Tongue (tissue), 2 donors: ENCODE data around the gene LAS1L. TPM values are rescaled to one million over a fixed set of nuclear protein-coding genes. Genes with fewer than 3 reads are reported as not detected.
"Not testable (repeated sequence)": the region's sequence is repeated elsewhere in the genome, so short reads cannot be mapped to it uniquely, and the experiment has no call there.

ENCODE experiments used
- DNase-seq: peaks from one replicate; pipeline ENCODE4 v3.0.0-alpha.2; 2015
- total RNA-seq: library from RNA; depleted of rRNA; stranded (reverse); fragments of >200 nt; gene quantifications from one replicate; pipeline ENCODE4 v1.2.3, GENCODE V29; 2014

LAS1L gene
- 17.0 TPM for total RNA-seq

- peak; percentile 96 for DNase-seq
These were observed at the start of gene LAS1L for GRCh38 chrX:65534450-65535292. Gene LAS1L, minus strand, starts transcription at chrX:65534787. Its CDS starts 72 bp downstream, at chrX:65534715.

DNA sequence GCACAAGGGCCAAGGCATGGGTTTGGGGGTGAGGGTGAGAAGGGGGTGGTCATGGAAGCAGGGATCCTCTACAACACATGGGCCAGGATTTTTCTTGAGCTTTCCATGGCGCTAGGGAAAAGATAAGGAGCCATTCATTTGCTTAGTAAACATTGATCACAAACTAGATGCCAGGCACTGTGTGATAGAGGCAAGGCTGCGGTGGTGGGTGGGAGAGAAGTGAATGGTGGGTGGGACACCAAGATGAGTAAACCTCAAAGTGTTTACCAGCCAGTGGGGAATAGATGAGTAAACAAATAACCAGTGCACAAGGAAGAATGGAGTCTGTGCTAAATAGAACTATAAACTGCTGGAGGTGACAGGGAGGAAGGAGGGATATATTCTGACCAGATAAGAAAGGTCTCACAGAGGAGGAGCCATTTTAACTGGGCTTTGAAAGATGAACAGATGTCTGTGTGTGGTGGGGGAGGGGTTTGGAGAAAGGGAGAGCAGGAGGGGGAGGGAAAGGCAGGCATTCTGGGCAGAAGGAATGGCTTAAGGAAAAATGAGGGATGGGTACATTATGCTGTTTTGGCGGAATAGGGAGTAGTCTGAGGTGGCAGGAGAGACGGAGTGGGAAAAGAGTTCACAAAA lies 48.0 kb upstream of the LAS1L start:
- no peak for DNase-seq

GRCh38 chrX:65581661-65582339 lies 47.2 kb upstream of the LAS1L start:
- DNase-seq, result peak; percentile 81

DNA sequence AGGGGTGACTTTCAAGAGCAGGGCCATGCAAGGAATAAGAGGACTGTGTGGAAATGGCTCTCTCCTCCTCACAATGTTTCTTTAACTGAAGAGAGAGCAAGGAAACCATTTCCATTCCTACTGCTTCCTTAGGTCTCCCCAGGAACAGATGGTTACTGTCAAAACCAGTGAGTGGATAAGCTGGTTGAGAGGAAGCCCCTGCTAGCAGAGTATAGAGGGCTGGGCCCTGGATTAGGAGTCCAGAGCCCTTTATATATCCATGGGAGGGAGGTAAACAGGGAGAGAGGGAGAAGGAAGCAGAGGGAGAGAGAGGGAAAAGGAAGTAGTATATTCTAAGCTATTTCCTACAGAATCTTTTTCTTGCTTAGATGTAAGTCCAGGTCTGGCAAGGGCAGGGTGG lies 43.8 kb upstream of the LAS1L start:
- no peak for DNase-seq

DNA sequence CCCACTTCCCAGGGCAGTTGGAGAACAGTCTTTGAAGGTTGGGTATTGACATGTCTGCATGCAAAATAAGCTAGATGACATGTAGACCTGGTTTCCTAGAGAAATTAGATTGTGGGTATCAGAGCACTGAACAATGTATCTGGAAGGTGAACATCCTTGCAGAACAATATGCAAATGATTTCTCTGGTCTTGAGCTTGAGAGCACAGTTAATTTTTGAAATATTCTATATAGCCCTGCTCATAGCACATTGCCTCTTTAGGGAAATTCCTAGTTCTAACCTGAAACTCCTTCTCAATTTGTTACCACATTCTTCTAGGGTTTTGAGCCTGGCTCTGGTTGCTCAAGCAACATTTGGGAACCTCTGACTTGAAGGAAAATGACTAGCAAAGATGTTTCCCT lies 41.6 kb upstream of the LAS1L start:
- no peak for DNase-seq

DNA sequence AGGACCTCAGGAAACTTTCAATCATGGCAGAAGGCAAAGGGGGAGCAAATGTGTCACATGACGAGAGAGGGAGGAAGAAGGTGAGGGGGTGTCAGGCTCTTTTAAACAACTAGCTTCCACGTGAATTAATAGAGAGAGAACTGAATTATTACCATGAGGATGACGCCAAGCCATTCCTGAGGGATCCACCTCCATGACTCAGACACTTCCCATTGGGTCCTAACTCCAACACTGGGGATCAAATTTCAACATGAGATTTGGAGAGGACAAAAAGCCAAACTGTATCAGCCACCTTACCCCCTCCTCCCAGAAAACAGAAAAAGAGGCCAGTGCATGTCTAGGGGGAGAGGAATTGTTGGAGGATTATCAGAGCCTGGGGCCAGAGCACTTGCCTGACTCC lies 40.4 kb upstream of the LAS1L start:
- no peak for DNase-seq

DNA sequence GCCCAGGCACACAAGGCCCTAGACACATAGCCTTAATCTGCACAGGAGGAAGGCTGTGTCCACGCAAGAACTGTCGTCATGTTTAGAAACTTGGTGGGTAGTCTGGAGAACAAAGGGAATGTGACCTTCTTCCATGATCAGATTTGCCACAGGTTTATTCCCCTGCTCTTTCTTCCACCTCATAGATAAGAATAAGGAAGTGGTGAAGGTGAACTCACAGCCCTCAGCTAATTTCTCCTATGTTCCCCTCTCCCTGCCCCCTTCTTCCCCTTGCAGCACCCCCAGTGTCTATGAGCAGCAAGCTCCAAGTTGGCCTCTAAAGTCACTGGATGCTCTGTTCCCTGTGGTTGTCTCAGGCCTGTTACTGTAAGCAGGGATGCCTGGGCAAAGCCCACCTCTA lies 39.8 kb upstream of the LAS1L start:
- no peak for DNase-seq

DNA sequence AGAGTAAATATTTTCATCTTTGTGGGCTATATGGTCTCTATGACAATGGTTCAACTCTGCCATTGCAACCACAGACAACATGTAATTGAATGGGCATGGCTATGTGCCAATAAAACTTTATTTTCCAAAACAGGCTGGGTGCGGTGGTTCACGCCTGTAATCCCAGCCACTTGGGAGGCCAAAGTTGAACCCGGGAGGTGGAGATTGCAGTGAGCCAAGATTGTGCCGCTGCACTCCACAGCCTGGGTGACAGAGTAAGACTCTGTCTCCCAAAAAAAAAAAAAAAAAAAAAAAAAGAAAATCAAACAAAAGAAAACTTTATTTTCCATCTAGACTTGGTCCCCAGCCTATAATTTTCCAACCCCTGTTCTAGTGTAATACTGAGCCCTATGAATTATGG lies 38.4 kb upstream of the LAS1L start:
- no peak for DNase-seq

- DNase-seq, result not testable (repeated sequence)
These were observed 28.3 kb upstream of the LAS1L start for GRCh38 chrX:65562850-65563249.

GRCh38 chrX:65551489-65552339 lies 17.1 kb upstream of the LAS1L start:
- no peak for DNase-seq

DNA sequence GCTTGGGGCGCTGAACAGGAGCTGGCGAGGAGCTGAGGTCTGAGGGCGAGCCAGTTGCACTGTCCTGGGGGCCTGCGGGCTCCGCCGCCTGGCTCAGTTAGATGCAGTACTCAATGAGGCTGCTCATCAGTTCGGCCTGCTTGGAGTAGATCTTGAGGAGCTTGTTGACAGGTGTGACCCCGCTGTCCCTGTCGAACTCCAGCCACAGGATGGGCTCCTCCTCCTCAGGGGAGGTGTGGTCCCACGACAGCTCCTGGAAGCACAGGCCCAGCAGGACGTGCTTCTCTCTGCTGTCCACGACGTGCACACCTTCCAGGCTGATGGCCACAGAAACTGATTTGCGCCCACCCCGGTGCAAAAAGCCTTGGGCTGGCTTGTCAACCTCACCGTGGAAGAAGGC lies 16.5 kb upstream of the LAS1L start:
- no peak for DNase-seq

- DNase-seq, result no peak
These were observed 10.9 kb upstream of the LAS1L start for GRCh38 chrX:65545456-65545855.

GRCh38 chrX:65537229-65537628 lies 2.6 kb upstream of the LAS1L start:
- DNase-seq, result no peak

DNA sequence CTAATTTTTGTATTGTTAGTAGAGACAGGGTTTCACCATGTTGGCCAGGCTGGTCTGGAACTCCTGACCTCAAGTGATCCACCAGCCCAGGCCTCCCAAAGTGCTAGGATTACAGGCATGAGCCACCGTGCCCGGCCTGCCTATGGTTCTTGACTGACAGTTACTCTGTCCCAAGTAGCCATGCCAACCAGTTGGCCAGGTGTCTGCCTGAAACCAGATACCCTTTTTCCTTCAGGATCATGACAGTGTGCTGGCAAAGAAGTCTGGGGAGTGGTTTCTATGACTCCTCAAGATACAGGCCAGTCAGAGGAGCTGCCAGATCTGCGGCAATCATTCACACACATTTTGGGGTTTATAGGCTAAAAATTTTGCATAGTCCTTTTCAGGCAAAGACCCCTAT lies 1.7 kb upstream of the LAS1L start:
- DNase-seq, result no peak

DNA sequence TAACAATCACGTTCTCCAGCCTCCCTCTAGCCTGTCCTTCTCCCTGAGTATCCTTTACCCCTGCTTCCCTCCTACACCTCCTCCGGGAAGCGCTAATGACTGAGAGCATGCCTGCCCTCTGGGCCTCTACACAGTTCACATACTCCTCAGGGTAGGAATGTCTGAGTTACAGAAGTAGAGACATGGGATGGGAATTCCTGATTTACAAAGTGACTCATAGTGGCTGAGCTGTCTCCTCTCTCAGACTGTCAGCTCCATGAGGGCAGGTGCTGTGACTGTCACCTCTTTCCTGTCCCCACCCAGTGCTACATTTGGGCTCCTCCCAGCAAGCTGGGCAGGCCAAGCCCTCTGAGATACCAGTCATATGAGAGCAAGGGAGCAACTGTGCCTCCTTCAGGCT lies 2.6 kb downstream of the LAS1L start:
- DNase-seq, result no peak

- peak; percentile 54 for DNase-seq
These were observed 5.8 kb downstream of the LAS1L start for GRCh38 chrX:65528705-65529340.

GRCh38 chrX:65528293-65528692 lies 6.3 kb downstream of the LAS1L start:
- DNase-seq, result no peak

DNA sequence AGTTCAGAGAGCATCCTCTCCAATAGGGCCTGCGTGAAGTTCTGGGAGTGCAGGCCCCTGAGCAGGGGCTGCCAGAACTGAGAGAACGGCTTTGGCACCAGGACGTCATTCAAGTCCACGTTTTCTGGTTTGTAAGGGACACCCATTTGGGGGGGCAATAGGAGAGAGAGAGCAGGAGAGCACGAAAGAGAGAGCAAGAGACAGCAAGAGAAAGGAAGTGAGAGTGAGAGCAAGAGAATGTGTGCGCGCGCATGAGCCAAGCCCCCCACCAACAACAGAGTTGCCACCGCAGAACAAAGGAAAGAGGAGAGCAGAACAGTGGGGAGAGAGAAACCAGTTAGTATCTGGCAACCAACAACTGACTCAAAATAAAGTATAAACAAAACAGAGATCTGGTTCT lies 10.4 kb downstream of the LAS1L start:
- DNase-seq, result no peak

- no peak for DNase-seq
These were observed 11.7 kb downstream of the LAS1L start for GRCh38 chrX:65522739-65523372.

DNA sequence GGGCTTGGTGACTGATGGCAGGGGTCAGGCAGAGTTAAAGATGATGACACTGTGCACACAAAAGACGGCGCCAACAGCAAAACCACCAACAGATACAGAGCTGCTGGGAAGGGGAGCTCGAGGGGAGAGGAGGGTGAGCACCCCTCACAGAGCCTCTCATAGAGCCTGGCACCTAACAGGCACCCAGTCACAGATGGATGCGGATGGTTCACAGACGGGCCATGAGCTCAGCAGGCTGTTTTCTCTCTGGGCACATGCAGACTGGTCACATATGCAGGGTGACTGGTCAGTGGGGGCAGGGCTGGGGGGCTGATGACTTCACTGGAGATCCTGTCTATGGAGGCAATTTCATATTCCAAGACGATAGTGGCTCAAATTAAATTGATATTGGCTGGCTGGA lies 15.1 kb downstream of the LAS1L start:
- not testable (repeated sequence) for DNase-seq

DNA sequence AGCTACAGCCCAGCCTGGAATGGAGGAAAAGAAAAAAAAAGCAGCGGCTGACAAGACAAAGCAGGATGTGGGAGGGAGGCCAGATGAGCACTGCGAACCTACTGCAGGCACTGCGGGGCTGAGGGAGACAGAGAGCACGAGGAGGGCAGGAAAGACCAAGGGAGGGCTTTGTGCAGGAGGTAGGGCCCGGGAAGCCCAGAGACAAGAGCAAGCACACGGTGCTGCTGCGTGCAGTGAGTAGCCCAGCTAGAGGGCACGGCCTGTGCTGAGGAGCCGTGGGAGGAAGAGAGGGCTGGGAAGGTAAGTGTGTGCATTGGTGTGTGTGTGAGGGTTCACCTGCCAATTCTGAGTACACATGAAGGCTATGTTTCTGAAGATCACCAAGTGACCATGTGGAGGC lies 15.6 kb downstream of the LAS1L start:
- not testable (repeated sequence) for DNase-seq
